ENCODE results near the gene ZBTB25.
A peak's percentile ranks its signal among the peaks of the same experiment; 100 is the strongest.

Gene ZBTB25

DNA sequence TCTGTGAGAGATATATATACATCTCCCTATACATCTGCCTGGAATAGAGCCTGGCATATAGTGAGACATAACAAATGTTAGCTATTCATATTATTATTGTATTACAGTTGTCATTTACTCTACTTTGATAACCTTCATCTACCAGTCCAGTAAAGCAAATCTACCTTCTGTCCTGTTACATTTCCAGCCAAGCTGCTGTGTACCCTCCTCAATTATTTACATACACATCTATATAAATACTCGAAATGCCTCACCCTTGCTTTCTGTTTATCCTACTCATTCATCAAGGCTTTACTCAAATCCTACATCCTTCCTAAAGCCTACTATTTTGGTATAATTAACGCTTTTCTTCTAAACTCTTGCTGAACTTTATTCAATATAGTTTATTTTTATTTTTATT is 9.6 kb upstream of the ZBTB25 start:
- no peak for DNase-seq

DNA sequence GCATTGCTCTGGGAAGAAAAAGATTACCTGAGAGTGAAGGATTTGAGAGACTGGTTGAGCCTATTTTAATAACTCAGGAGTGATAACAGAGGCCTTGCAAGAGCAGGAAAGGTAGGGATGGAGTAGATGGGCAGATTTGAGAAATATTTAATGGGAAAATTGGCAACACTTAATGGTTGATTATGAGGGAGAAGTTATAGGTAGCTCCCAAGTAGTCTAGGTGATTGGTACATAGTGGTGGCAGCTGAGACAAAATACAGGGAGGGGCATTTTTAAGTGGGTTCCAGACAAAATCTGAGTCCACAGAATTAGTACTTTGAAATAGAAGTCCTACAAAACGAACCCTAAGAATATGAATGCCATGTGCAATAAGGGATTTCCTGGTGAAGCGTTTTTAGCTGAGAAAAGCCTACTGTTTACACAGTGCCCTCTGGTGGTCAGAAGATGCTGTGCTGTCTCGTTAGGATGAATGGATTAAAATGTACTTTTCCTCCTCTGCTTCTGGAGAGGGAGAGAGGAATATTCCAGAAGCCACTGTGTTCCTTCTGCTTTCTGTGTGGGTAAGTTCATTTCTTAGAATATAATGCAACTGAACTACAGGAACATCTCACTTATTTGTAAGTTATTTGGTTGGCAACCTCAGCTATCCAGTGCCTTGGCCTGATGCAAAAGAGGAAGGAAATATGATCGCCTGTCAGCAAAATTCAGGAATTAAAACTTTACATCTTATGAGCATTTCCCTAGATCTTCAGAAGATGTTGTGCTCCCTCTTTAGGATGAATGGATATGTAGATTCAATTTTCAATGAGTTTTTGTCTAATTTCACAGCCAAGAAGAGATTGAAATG is 7.4 kb upstream of the ZBTB25 start:
- peak; percentile 43 to 63 for DNase-seq

DNA sequence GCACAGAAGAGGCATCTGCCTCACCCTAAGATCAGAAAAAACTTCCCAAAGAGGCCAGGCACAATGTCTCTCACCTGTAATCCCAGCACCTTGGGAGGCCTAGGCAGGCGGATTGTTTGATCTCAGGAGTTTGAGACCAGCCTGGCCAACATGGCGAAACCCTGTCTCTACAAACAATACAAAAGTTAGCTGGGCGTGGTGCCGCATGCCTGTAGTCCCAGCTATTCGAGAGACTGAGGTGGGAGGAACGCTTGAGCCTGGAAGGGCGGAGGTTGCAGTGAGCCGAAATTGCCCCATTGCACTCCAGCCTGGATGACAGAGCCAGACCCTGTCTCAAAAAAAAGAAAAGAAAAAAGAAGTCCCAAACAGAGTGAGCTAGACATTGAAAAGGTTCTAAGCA is 5.4 kb upstream of the ZBTB25 start:
- DNase-seq, result no peak

DNA sequence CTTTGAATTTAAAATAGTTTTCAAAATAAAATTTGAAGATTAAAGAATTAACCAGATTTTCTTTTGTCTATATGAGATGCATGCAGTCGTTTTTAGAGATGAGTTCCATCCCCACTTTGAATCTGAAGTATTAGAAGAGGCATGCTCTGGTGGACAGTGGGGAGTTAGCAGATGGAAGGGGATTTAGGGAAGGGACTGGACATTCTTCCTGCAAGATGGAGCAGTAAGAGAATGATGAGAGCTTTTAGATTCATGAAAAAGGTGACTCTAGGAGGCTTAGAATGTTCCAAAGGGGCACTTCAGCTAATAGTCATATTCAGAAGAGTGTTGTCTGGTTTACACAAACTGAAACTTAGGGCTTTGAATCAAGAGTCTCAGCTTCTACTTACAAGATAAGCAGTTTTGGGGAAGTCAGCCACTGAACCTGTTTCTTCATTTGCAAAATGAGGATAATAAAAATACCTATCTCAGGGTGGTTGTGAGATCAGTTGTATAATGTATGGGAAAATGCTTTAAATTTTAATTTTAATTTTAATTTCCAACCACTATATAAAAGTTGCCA is 4.7 kb upstream of the ZBTB25 start:
- no peak for DNase-seq

DNA sequence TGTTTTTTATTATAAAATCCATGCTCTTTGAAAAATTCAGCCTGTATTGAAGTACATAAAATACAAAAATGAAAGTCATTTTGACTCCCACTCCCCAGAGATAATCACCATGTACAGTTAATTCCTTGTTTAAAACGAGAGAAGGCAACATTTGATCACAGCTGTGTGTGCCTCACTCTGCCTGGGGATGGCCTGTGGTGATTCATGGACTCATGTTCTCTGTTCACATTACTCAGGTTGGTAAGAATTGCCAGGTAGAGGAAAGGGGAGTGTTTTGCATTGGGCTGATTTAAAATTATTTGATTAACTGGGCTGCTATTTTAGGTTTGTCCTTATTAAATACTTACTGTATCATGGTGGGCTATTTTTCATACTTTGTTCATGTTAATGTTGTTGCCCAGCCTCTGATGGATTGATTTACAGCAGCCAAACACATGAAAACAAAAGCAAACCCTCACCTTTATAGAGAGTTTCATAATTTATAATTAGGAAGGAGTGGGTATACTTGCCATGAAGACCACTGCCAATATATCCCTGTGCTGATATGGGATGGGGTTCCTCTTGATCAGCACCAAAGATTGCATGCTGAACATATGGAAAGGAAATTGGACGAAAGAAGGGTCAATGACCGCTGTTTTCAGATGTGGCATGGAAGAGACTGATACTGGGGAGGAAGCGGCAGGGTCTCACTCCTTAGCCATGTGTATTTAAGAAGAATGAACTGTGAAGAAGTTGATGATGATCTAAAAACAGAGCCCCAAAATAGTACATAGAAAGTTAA is 3.9 kb upstream of the ZBTB25 start:
- no peak for DNase-seq

DNA sequence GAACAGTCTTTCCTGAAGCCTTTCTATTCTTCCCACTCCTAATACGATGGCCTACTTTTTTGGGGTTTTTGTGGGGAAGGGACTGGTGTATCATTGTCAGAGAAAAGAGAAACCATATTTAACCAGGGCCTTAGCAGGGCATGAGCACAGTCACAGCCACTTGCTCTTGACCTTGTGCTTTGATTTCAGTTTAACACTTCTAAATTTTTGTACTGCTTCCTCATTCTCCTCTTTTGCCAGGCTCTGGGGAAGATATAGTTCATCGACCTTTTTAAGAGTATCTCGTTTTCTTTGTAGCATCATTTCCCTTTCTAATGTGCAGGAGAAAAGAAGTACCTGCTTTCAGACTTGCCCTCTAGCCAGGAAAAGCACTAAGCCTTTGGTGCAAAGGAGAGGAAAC is 3.1 kb upstream of the ZBTB25 start:
- no peak for DNase-seq

DNA sequence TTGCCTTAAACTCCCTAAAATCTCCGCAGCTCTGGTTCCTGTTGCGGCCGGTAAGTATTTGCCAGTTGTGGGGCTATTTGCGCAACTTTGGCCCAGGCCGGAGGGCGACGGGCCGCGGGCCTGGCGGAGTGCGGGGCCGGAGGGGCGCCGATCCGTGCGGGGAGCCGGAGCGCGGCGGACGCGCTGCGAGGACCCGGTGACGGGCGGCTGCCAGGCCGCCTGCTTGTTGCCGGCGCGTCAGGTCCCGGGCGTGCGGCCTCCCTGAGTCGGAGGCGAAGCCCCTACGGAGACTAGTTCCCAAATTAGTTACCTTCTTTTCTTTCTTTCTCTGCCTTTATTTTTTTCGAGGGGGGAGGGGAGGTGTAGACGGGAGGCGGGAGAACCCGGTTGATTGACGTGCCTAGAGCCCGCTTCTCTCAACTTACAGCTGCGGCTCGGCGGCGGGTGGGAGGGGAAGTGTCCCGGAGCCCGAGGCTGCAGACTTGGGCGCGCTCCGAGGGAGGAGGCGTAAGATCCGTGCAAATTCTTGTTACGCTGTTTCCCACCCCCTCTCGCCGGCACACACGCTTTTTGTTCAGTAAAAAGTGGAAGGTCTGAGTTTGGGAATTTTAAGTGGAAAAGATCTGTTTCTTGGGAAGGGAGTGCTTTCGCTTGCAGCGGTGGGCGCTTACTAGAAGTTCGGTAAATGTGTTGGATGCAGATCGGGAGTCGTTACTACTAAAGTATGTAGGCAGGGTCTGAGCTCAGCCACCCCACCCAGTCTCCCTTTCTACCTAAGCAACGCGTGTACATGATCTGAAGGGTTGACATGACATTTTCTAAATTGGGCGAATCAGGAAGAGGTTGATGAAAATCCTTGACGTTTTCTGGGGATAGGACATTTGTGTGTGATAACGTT is 1.5 kb upstream of the ZBTB25 start:
- peak; percentile 55 to 83 for DNase-seq

DNA sequence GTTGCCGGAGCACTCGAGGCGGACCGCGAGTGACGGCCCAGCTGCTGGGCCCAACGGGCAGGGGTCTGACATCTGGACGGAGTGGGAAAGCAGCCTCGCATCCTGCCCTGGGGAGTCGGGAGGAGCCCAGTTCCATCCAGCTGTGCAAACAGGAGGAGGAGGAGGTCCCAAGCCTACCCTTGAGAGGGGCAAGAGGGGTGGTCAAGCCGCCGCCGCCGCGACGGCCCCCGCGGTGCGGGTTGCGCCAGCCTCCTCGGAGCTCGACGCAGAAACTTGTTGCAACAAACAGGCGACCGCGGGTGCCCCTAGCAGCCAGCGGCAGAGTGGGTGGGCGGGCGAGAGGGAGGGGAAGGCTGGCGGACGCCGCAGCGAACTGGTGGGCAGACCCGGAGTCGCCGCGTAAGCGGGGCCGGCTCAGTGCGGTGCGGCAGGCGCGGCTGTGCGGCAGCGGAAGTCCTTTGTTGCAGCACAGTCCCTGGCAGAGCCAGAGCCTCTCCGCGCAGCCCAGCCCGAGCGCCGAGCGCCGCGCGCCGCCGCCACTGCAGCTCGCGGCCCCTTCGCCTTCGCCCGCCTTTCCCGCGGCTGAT is 765 bp upstream of the ZBTB25 start, which contains the start of gene ZBTB1:
Gene ZBTB1, plus strand, starts transcription at position 461 of the 587 bp plus-strand sequence. CDS start 16,735 bp downstream, outside the sequence.
- peak; percentile 72 to 76 for DNase-seq

DNA sequence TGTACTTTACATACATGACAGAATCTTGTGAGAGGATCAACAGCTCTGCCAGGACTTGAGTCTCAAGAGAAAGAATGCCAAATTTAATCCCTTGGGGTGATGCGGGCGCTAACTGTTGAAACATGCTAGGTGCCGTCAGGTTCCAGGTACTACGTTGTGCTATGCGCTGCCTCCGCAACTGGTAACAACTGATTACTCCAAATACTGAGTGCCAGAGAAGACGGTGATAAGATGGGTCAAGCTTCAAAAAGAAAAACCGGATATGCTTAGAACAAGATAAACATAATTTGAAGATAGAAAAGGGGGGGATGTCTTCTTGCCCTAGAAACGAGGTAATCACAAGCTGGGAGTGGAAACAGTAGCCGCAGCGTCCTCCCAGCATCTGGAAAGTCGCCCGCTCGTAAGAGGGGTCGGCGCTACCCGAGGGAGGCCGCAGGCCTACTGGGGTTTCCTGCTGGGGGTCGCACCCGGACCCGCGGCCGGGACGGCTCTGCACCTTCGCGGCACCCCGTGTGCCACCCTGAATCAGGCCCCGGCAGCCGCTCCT is 678 bp downstream of the ZBTB25 start:
- DNase-seq, result no peak

DNA sequence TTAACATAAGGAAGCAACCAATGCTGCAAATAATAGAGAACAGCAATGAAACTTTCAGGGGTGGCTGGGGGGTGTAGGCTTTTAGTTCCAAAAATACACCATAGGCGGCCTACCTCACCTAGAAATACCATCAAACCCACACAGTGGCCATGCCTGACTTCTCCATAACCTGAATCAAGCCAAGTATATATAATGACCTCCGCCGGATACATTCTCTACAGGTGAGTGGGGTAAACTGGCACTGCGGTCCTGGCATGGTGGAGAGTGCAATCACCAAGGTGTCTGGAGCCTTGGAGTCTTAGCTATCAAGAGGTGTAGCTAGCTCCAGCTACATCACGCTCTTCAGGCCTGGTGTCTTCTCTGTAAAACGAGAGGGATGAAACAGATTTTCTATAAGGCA is 1.2 kb downstream of the ZBTB25 start:
- no peak for DNase-seq

DNA sequence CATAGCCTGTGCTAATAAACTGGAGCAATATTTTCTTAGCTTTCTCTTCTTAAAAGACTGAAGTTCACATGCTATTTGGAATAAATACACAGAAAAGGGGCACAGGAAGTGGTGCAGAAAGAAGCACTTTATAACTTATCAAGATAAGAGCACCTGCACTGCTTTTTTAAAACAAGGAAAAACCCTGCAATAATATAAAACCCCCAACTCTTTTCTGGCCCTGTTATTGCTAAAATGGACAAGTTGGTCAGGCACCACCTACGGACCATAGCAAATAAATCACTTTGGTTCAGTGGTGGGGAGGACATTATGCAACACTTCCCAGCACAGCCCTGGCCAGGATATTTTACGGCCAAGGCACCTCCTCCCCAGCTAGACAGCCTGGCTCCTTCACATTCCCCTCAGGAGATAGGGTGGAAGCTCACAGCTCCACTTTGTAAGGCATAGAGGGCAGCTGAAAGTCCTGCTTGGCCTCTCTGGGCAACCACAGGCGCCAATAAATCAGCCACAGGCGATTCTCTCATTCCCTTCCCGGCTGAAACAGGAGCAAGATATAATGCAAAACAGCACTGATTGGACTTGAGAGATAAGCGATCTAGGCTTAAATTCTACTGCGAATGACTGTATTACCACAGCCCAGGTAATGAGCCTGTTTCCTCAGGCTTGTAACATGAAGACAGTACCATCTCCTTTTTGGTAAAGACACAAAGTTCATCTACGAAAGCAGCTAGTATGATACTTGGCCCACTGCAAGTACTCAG is 2.0 kb downstream of the ZBTB25 start:
- DNase-seq, result peak; percentile 21 to 45

DNA sequence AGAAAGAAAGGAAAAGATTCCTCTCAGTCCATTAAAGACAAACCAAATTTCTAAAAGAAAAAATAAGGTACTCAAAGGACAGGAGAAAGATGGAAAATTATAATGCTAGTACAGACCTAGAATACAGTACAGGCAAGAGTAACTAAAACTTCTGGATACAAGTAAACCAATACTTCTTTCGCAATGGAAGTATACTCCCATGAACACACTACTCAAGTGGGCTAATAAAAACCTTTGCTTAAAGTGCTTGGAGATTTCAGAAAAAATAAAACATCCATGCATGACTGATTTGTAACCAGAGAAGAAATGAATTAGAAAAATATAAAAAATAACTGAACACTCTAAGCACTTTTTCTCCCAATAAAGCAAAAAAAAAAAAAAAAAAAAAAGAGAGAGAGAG is 3.5 kb downstream of the ZBTB25 start:
- DNase-seq, result no peak

DNA sequence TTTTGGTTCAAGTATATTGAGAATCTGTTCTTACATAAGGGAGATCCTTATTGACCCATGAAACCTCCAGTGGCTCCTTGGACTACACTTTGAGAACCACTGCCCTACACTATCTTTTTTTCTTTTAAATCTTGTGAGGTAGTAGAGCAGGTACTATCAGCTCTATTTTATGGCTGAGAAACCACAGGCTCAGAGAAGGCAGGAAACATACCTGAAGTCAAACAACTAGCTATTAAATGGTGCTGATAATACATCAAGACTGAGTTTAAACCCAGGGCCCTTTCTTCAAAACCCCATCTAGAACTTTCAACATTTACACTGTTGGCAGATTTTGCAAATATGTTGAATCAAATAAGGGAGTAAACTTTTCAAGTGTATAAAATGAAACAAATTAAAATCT is 6.9 kb downstream of the ZBTB25 start:
- no peak for DNase-seq

DNA sequence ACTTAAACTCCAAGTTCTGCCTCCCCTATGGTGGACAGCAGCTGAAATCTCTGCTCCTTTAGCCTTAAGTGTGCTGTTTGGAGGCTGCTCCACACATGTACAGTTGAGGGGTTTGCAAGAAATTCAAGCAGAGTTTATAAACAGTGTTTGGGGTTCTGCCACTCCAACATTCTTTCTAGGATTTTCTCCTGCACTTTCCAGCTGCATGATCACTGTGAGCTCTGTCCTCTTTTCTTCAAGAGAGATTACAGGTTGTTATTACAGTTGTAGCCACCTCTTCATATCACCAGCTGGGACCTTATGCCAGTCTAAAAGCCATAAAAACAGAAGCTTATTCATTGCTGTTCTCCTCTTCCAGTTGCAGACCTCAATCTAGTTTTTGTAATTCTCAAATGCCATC is 8.4 kb downstream of the ZBTB25 start:
- DNase-seq, result no peak

DNA sequence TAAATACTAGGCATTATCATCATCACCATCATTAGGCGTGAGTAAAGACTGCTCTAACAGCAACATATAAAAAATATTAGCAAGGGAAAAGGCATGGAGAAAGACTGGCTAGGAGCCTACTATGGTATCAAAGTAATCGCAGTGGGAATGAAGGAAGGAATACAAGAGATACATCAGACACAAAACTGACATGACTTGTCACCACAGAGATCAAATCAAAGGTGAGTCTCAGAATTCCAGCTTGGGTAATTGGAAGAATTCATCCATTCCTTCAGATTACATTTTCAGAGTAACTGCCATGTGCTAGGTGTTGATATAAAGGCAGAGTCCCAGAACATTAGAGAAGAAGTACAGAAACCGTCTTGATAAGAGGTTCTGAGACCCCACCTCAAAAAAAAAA is 10.2 kb downstream of the ZBTB25 start:
- DNase-seq, result no peak

DNA sequence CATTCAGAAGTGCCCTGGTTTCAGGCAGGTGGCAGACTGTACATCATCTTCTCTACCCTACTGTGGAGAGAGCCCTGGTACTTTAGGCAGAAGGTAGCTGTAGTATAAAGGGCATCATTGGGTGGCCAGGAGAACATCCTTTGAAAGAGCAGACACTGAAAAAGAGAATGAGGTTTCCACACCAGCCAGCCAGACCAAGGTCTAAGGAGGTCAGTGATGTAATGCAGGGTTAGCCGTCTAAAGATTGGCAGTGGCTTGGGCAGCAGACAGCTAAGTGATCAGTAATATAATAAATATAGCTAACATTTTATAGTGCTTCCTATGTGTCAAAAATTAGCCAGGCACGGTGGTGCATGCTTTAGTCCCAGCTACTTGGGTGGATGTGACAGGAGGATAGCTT is 12.0 kb downstream of the ZBTB25 start:
- no peak for DNase-seq

DNA sequence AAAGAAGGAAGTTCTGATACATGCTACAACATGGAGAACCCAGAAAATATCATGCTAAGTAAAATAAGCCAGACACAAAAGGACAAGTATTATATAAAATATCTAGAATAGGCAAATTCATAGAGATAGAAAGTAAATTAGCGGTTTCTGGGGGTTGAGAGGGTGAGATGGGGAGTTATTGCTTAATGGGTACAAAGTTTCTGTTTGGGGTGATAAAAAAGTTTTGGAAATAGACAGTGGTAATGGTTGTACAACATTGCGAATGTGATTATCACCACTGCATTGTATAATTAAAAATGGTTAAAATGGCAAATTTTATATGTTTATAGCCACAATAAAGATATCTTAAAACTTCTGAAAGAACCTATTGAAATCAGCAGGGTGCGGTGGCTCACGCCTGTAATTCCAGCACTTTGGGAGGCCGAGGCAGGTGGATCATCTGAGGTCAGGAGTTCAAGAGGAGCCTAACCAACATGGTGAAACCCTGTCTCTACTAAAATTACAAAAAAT is 15.0 kb downstream of the ZBTB25 start:
- DNase-seq, result no peak

DNA sequence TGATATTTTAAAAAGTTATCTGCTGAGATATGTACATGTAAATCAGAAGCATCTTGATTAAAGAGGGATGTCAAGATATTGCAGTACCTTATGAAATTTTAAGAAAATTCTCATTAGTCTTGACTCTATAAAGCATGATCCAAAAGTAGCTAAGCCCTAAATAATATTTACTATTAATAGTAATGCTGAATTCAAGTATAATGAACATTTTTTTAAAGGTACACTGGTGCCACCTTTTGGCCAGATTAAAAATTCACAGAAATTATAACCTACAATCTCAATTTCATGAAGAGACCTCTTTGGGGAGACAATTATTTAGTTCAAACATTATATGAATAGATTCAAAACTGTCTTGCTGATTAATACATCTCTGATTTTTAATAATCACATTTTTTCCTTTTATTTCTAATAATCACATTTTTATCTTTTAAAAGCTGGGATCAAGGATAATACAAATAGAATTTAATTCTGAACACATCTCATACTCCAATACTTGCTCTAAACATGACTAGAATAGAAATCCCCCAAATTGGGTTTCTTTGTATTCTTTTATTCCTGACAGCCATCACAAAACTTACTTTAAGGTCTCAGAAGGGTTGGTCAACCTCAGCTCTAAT is 24.9 kb downstream of the ZBTB25 start:
- DNase-seq, result no peak

DNA sequence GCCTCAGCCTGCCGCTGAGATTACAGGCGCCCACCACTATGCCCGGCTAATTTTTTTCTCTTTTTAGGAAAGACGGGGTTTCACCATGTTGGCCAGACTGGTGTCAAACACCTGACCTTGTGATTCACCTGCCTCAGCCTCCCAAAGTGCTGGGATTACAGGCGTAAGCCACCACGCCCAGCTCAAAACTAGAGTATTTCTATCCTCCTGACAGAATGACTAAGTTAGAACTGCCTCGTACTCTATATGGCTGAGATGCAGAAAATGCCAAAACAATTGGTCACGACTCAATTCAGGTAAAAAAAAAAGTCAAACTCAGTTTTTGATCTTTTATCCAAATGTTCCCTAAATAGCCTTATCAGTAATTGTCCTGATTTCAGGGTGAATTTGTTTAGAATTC is 27.2 kb downstream of the ZBTB25 start:
- no peak for DNase-seq

DNA sequence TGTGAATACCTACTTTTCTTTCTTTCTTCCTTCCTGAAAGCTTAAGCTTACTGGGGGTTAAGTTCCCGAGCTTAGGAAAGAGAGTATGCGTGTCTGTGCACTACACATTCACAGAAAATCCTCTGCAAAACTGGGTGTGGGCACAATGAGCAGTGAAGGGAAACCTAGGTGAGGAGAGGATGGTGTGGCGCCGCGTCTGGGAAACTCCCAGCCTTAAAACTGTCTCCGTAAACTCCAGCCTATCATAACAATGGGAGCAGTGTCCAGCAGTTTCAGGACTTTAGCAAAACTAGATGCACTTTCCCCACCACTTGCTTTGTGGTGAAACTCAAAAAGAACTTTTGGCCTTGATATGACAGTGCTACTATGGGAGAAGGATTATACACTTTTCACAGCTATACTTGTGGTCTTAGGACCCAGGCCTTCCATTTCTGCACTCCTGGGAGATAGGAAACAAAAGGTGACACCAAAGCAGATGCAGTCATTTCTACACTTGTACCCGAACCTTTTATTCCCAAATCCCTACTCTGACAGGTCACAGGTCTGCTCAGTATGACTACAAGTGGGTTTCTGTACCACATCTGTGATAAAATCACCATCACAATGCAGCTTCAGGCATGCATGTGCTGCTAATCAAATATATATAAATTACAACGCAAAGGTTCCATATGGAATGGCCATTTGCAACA is 27.9 kb downstream of the ZBTB25 start:
- no peak for DNase-seq

All from SHP77 (cell line).